Karpas-422 (cell line): ENCODE results near the gene CCR2. TPM values are rescaled to one million over a fixed set of nuclear protein-coding genes. Genes with fewer than 3 reads are reported as not detected.

Source experiments
- DNase-seq: peaks from one replicate; pipeline ENCODE4 v3.0.0-alpha.2; 2015
- H2AFZ ChIP-seq: fragments of 200-600 bp; sonication (generic); 2 replicates; pipeline ENCODE4 v1.6.1; 2014; ENCODE audit warnings: antibody characterized with exemption, low read length, mixed read lengths
- H3K27ac ChIP-seq: fragments of 200-600 bp; sonication (generic); 2 replicates; pipeline ENCODE4 v1.5.1; 2014; ENCODE audit warnings: mild to moderate bottlenecking, low read length, moderate library complexity
- H3K27me3 ChIP-seq: fragments of 200-600 bp; sonication (generic); 2 replicates; pipeline ENCODE4 v1.6.1; 2014; ENCODE audit warnings: low read length, mixed read lengths
- H3K36me3 ChIP-seq: fragments of 200-600 bp; sonication (generic); 2 replicates; pipeline ENCODE4 v1.6.1; 2014; ENCODE audit warnings: low read length, mixed read lengths; ENCODE audit not compliant: insufficient read depth
- H3K4me1 ChIP-seq: fragments of 200-600 bp; sonication (generic); 2 replicates; pipeline ENCODE4 v1.6.1; 2014; ENCODE audit warnings: mild to moderate bottlenecking, low read length, mixed read lengths
- H3K4me2 ChIP-seq: fragments of 200-600 bp; sonication (generic); 2 replicates; pipeline ENCODE4 v1.6.1; 2014; ENCODE audit warnings: low read length, low read depth, mild to moderate bottlenecking; ENCODE audit not compliant: poor library complexity, severe bottlenecking
- H3K4me3 ChIP-seq: fragments of 200-600 bp; sonication (generic); 2 replicates; pipeline ENCODE4 v1.5.1; 2014; ENCODE audit warnings: mild to moderate bottlenecking, antibody characterized with exemption, low read length, mixed read lengths
- H3K79me2 ChIP-seq: fragments of 200-600 bp; sonication (generic); 2 replicates; pipeline ENCODE4 v1.6.1; 2014; ENCODE audit warnings: mild to moderate bottlenecking, low read length, mixed read lengths
- H3K9ac ChIP-seq: fragments of 200-600 bp; sonication (generic); 2 replicates; pipeline ENCODE4 v1.6.0; 2014; ENCODE audit warnings: low read length
- H3K9me2 ChIP-seq: fragments of 200-600 bp; sonication (generic), shearing (Covaris generic); replicated peaks from 2 replicates; pipeline ENCODE4 v1.6.0; 2014; ENCODE audit warnings: mild to moderate bottlenecking, low read length, moderate library complexity; ENCODE audit not compliant: insufficient read depth
- H3K9me3 ChIP-seq: fragments of 300-700, 200-600 bp; sonication (generic); 2 replicates; pipeline ENCODE4 v1.6.1; 2014; ENCODE audit warnings: low read length, mixed read lengths
- H4K20me1 ChIP-seq: fragments of 200-600 bp; sonication (generic); 2 replicates; pipeline ENCODE4 v1.6.1; 2014; ENCODE audit warnings: mild to moderate bottlenecking, antibody characterized with exemption, low read length, low read depth; ENCODE audit not compliant: insufficient read depth
- total RNA-seq: library from RNA; depleted of rRNA; stranded (reverse); fragments of >200 nt; shearing (Covaris generic); gene quantifications from 2 replicates; pipeline ENCODE4 v1.2.3, GENCODE V29; 2014; ENCODE audit warnings: low replicate concordance

The CCR2 gene
- total RNA-seq, 1 experiment from 2014 or later: not detected

DNA sequence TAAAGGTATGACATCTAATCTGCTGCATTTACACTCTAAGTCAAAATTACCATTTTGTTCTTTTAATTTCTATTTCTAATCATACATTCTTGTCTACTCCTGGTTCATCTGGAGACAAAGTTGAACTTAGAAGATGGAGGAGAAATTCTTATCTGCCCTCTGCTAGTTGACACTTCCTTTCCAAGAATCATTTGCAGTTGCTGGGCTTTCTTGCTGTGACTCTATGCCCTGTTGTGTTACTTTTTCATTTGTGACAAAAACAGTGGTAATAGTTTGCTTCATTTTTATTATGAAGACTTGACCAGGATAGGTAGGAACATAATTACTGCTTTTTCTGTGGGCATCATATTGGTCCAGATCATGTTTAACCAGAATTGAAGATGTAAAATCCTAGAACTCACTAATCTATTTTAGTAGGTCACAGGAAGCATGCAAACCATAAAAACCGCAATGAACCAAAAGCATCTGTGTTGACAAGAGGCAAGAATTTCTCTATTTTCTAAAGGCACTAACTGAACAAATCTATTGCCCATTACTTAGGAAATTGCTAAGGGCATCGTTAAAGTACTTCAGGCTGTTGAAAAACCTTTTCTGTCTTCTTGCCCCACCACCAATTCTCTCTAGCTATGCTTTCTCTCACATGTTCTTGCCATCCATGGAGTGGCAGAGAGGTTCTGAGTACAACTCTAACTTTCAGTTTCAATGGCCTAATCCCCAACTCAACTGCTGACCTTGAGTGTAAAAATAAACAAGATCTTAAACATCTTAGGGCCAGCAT lies 4.2 kb upstream of the CCR2 start:
- no peaks in the 10 kb centered on the region for H4K20me1 ChIP-seq
- no peaks in the 10 kb centered on the region for H3K36me3 ChIP-seq
- no peak overlapping the region for H3K9ac ChIP-seq
- no peaks in the 10 kb centered on the region; the same call in 1 of the 2 replicates for H3K27me3 ChIP-seq
- H3K4me1 ChIP-seq: peaks cover 9% of the 10 kb centered on the region
- DNase-seq: no peak
- no peaks in the 10 kb centered on the region for H3K9me3 ChIP-seq
- H3K9me2 ChIP-seq: no peaks in the 10 kb centered on the region
- no peaks in the 10 kb centered on the region for H3K79me2 ChIP-seq
- H2AFZ ChIP-seq: no peak overlapping the region
- H3K27ac ChIP-seq: no peak overlapping the region
- H3K4me3 ChIP-seq: no peak overlapping the region
- H3K4me2 ChIP-seq: no peak overlapping the region

DNA sequence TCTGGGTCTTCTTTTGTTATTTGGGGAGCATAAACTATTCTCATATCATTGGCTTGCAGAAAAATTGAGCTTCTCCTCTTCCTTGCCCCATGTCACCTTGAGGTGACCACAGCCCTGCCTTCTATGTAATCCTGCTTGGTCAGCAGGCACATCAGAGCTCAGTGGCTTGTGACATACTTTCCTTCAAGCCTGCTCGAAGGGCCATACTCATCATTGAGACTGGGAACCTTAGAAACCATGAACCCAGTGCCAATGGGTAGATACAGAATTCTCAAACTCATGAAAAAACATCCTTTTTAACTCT lies 3.7 kb upstream of the CCR2 start:
- Histone ChIP-seq H3K79me2 (no peaks in the 10 kb centered on the region), H3K9me3 (no peaks in the 10 kb centered on the region), H3K4me3 (no peak overlapping the region), H3K27ac (no peak overlapping the region), H3K27me3 (no peaks in the 10 kb centered on the region; the same call in 1 of the 2 replicates), H3K36me3 (no peaks in the 10 kb centered on the region), H3K9ac (no peak overlapping the region), H4K20me1 (no peaks in the 10 kb centered on the region), H3K4me2 (no peak overlapping the region), H3K9me2 (no peaks in the 10 kb centered on the region), H2AFZ (no peak overlapping the region), H3K4me1 (peaks cover 9% of the 10 kb centered on the region)
- DNase-seq: no peak

DNA sequence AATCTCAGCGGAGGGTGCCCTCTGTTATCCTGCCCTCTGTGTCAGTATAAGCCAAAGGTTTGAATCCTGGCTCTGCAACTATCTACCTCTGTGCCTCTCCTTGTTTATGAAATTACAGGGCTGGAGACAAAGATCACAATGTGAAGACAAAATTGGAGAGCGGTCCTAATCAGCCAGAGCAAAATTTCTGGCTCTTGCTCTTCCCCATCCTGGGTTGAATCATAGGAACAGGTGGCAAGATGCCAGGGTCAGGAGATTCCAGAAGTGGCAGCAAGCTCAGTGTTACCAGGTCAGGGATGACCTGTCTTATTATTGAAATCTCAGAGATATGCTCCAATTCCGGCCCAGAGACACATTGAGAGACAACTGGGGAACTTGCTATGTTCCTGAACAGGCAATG lies 2.3 kb upstream of the CCR2 start:
- Histone ChIP-seq H3K27me3 (no peaks in the 10 kb centered on the region; the same call in 1 of the 2 replicates), H3K4me2 (no peak overlapping the region), H3K9me3 (no peaks in the 10 kb centered on the region), H3K4me1 (peaks cover 3% of the 10 kb centered on the region; the same call in 1 of the 2 replicates), H3K9ac (no peak overlapping the region), H3K4me3 (no peak overlapping the region), H3K27ac (no peak overlapping the region), H4K20me1 (no peaks in the 10 kb centered on the region), H3K9me2 (no peaks in the 10 kb centered on the region), H3K79me2 (no peaks in the 10 kb centered on the region), H2AFZ (no peak overlapping the region), H3K36me3 (no peaks in the 10 kb centered on the region)
- no peak for DNase-seq

DNA sequence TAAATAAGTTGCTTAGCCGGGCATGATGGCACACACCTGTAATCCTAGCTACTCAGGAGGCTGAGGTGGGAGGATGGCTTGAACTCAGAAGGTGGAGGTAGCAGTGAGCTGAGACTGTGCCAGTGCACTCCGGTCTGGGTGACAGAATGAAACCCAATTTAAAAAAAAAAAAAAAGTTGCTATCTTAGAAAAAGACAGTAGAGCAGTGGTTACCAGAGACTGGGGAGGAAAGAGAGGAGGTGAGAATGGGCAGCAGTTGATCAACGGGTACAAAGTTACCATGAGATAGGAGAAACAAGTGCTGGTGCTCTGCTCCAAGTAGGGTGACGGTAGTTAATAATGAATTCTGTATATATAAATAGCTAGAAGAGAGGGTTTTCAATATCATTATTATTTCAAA lies 821 bp upstream of the CCR2 start:
- no peaks in the 10 kb centered on the region for H3K9me2 ChIP-seq
- DNase-seq: no peak
- H4K20me1 ChIP-seq: no peaks in the 10 kb centered on the region
- peaks cover 3% of the 10 kb centered on the region; the same call in 1 of the 2 replicates for H3K4me1 ChIP-seq
- H3K4me2 ChIP-seq: no peak overlapping the region
- H3K9ac ChIP-seq: no peak overlapping the region
- H2AFZ ChIP-seq: no peak overlapping the region
- H3K27me3 ChIP-seq: no peaks in the 10 kb centered on the region; the same call in 1 of the 2 replicates
- H3K27ac ChIP-seq: no peak overlapping the region
- no peaks in the 10 kb centered on the region for H3K9me3 ChIP-seq
- no peak overlapping the region for H3K4me3 ChIP-seq
- no peaks in the 10 kb centered on the region for H3K36me3 ChIP-seq
- H3K79me2 ChIP-seq: no peaks in the 10 kb centered on the region

DNA sequence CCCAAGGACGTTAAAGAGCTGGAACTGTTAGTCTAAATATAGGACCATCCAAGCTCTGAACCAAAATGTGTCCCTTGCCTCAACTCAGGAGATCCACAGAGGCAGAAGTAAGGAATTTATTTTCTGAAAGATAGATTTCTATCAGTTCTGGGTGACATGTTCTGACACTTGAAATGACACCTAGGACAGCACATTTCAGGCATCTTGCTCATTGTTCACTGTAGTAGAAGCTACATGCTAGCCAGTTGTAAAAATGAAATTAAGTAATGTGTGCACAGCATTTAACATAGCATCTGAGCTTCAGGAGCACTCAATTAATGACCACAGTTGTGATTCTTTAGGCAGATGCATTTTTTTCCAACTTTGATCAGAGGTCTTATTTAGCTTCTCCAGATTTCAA lies 567 bp downstream of the CCR2 start:
- no peak overlapping the region for H3K27ac ChIP-seq
- no peak for DNase-seq
- no peaks in the 10 kb centered on the region for H3K36me3 ChIP-seq
- H3K27me3 ChIP-seq: no peaks in the 10 kb centered on the region; the same call in 1 of the 2 replicates
- H3K4me1 ChIP-seq: peaks cover 3% of the 10 kb centered on the region; the same call in 1 of the 2 replicates
- no peaks in the 10 kb centered on the region for H3K9me2 ChIP-seq
- H2AFZ ChIP-seq: no peak overlapping the region
- H3K4me2 ChIP-seq: no peak overlapping the region
- H3K9ac ChIP-seq: no peak overlapping the region
- H3K4me3 ChIP-seq: no peak overlapping the region
- no peaks in the 10 kb centered on the region for H3K79me2 ChIP-seq
- no peaks in the 10 kb centered on the region for H3K9me3 ChIP-seq
- H4K20me1 ChIP-seq: no peaks in the 10 kb centered on the region

DNA sequence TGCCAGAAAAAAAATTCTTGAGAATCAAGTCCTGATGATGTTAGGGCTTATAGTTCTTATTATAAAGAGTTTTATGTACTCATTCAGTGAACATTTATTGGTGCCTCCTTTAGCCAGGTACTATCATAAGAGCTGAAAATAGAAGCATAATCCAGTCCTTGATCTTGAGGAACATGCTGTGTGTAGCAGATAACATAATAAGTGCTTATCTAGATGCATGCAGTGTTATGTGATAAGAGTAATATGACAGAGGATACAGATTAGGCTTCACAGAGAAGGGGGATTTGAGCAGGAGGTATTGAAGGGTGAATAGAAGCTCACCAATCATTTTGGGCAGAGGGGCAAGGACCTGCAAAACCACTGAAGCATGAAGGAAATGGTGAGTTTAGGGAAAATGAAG lies 1.1 kb downstream of the CCR2 start:
- no peaks in the 10 kb centered on the region for H3K27me3 ChIP-seq
- H3K4me2 ChIP-seq: no peak overlapping the region
- H3K36me3 ChIP-seq: no peaks in the 10 kb centered on the region
- no peak overlapping the region for H3K27ac ChIP-seq
- H4K20me1 ChIP-seq: no peaks in the 10 kb centered on the region
- no peak overlapping the region for H3K9ac ChIP-seq
- H3K9me2 ChIP-seq: no peaks in the 10 kb centered on the region
- H3K9me3 ChIP-seq: no peaks in the 10 kb centered on the region
- no peak for DNase-seq
- H3K79me2 ChIP-seq: no peaks in the 10 kb centered on the region
- no peak overlapping the region for H2AFZ ChIP-seq
- H3K4me3 ChIP-seq: no peak overlapping the region
- no peaks in the 10 kb centered on the region for H3K4me1 ChIP-seq

DNA sequence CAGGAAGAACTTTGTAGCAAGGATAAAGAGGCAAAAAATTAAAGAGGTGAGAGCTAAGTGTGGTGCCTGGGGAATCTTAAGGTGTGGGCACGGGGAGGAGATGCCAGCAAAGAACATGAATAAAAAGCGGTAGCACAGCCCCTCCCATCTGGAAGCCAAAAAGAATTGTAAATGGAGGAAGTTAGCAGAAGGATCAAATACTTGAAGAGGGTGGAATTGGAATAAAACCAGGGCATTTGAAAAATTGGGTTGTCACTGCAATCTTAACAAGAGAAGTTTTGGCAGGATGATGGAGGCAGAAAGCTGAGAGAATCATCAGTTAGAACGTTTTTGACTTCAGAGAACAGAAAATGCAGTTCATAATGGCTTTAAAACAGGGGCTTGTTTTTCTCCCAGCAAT lies 2.4 kb downstream of the CCR2 start:
- Histone ChIP-seq H2AFZ (no peak overlapping the region), H3K27ac (no peak overlapping the region), H3K36me3 (no peaks in the 10 kb centered on the region), H3K9ac (no peak overlapping the region), H3K4me2 (no peak overlapping the region), H3K9me3 (no peaks in the 10 kb centered on the region), H4K20me1 (no peaks in the 10 kb centered on the region), H3K9me2 (no peaks in the 10 kb centered on the region), H3K79me2 (no peaks in the 10 kb centered on the region), H3K4me3 (no peak overlapping the region), H3K27me3 (no peaks in the 10 kb centered on the region), H3K4me1 (no peaks in the 10 kb centered on the region)
- no peak for DNase-seq

DNA sequence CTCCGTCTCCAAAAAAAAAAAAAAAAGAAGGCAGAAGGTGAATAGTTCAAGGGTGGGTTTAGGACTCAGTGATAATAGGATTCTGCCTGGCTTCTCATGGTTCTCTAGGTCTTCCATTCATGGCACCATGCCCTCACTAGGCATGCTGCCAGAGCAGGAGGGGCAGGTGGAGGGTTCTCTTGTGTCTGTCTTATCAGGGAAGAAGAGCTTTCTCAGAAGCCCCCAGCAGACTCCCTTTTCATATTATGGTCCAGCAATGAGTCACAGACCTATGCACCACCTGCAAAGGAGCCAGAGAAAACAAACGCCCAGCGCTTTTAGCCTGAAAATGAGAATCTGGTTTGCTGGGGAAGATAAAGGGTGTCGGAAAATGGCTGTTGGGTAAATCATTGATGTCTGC lies 3.0 kb downstream of the CCR2 start:
- no peak for DNase-seq
- Histone ChIP-seq H3K9me2 (no peaks in the 10 kb centered on the region), H3K79me2 (no peaks in the 10 kb centered on the region), H3K27ac (no peak overlapping the region), H2AFZ (no peak overlapping the region), H3K36me3 (no peaks in the 10 kb centered on the region), H3K9me3 (no peaks in the 10 kb centered on the region), H3K4me1 (no peaks in the 10 kb centered on the region), H3K27me3 (no peaks in the 10 kb centered on the region), H3K4me2 (no peak overlapping the region), H3K9ac (no peak overlapping the region), H3K4me3 (no peak overlapping the region), H4K20me1 (no peaks in the 10 kb centered on the region)
